H9 (cell line): ENCODE data around the gene UGT2A3. TPM values are rescaled to one million over a fixed set of nuclear protein-coding genes. Genes with fewer than 3 reads are reported as not detected.

ENCODE experiments used
- DNase-seq: peaks from one replicate; pipeline ENCODE4 v3.0.0-alpha.2; 2017
- H2AFZ ChIP-seq: one replicate; pipeline ENCODE4 v1.6.1; 2013; ENCODE audit warnings: mild to moderate bottlenecking, low read length, control low read depth, moderate library complexity
- H2AK5ac ChIP-seq: 2 replicates; pipeline ENCODE4 v1.6.1; 2013; ENCODE audit warnings: low read length, control low read depth, mixed read lengths; ENCODE audit not compliant: insufficient read length
- H2BK120ac ChIP-seq: one replicate; pipeline ENCODE4 v1.6.1; 2013; ENCODE audit warnings: low read depth, mild to moderate bottlenecking, low read length, control low read depth, inconsistent platforms; ENCODE audit not compliant: poor library complexity, severe bottlenecking
- H2BK12ac ChIP-seq: 2 replicates; pipeline ENCODE4 v1.6.1; 2013; ENCODE audit warnings: low read length, control low read depth, mixed read lengths, low read depth; ENCODE audit not compliant: insufficient read length
- H2BK15ac ChIP-seq: 2 replicates; pipeline ENCODE4 v1.6.1; 2013; ENCODE audit warnings: low read depth, low read length, control low read depth
- H2BK20ac ChIP-seq: one replicate; pipeline ENCODE4 v1.6.1; 2013; ENCODE audit warnings: low read depth, mild to moderate bottlenecking, low read length, control low read depth, inconsistent platforms; ENCODE audit not compliant: poor library complexity, severe bottlenecking
- H2BK5ac ChIP-seq: 2 replicates; pipeline ENCODE4 v1.6.1; 2013; ENCODE audit warnings: low read length, control low read depth, mixed read lengths; ENCODE audit not compliant: insufficient read length
- H3K14ac ChIP-seq: 2 replicates; pipeline ENCODE4 v1.6.1; 2013; ENCODE audit warnings: low read length, control low read depth; ENCODE audit not compliant: insufficient read depth
- H3K18ac ChIP-seq: 2 replicates; pipeline ENCODE4 v1.6.1; 2013; ENCODE audit warnings: low read depth, mild to moderate bottlenecking, mixed read lengths, low read length, control low read depth; ENCODE audit not compliant: insufficient read length
- H3K23ac ChIP-seq: 2 replicates; pipeline ENCODE4 v1.6.1; 2013; ENCODE audit warnings: low read length, control low read depth, mixed read lengths, low read depth; ENCODE audit not compliant: insufficient read length
- H3K23me2 ChIP-seq: 2 replicates; pipeline ENCODE4 v1.6.1; 2013; ENCODE audit warnings: low read depth, mild to moderate bottlenecking, mixed read lengths, low read length, control low read depth; ENCODE audit not compliant: insufficient read length, poor library complexity, severe bottlenecking
- H3K27ac ChIP-seq: 2 replicates; pipeline ENCODE4 v1.5.1; 2013; ENCODE audit warnings: low read length, control low read depth, mixed read lengths, low read depth; ENCODE audit not compliant: insufficient read length
- H3K27me3 ChIP-seq: 2 replicates; pipeline ENCODE4 v1.6.1; 2013; ENCODE audit warnings: low read length, control low read depth, inconsistent platforms; ENCODE audit not compliant: insufficient read depth
- H3K4ac ChIP-seq: 2 replicates; pipeline ENCODE4 v1.6.1; 2013; ENCODE audit warnings: low read depth, mild to moderate bottlenecking, control low read depth, inconsistent platforms, low read length, moderate library complexity
- H3K4me1 ChIP-seq: 2 replicates; pipeline ENCODE4 v1.6.1; 2013; ENCODE audit warnings: low read length, control low read depth, inconsistent platforms; ENCODE audit not compliant: insufficient read depth
- H3K4me2 ChIP-seq: 2 replicates; pipeline ENCODE4 v1.6.1; 2013; ENCODE audit warnings: low read length, control low read depth, mixed read lengths; ENCODE audit not compliant: insufficient read length, insufficient read depth
- H3K56ac ChIP-seq: 2 replicates; pipeline ENCODE4 v1.6.1; 2013; ENCODE audit warnings: low read depth, mild to moderate bottlenecking, mixed read lengths, low read length, control low read depth; ENCODE audit not compliant: insufficient read length
- H3K79me1 ChIP-seq: 2 replicates; pipeline ENCODE4 v1.6.1; 2013; ENCODE audit warnings: low read depth, mild to moderate bottlenecking, moderate library complexity, low read length, control low read depth, inconsistent platforms; ENCODE audit not compliant: insufficient read depth, poor library complexity, severe bottlenecking
- H3K79me2 ChIP-seq: 2 replicates; pipeline ENCODE4 v1.6.1; 2013; ENCODE audit warnings: low read length, control low read depth, inconsistent platforms; ENCODE audit not compliant: insufficient read depth
- H3K9ac ChIP-seq: 2 replicates; pipeline ENCODE4 v1.6.1; 2013; ENCODE audit warnings: low read length, control low read depth, mixed read lengths; ENCODE audit not compliant: insufficient read length; ENCODE audit errors: extremely low read depth
- H3K9me3 ChIP-seq: one replicate; pipeline ENCODE4 v1.6.1; 2013; ENCODE audit warnings: low read depth, low read length, inconsistent platforms; ENCODE audit not compliant: control insufficient read depth
- H3T11ph ChIP-seq: one replicate; pipeline ENCODE4 v1.6.1; 2013; ENCODE audit warnings: mild to moderate bottlenecking, low read length, control low read depth, inconsistent platforms
- H4K20me1 ChIP-seq: one replicate; pipeline ENCODE4 v1.6.1; 2013; ENCODE audit not compliant: control insufficient read depth, insufficient read length, insufficient read depth
- H4K5ac ChIP-seq: 2 replicates; pipeline ENCODE4 v1.6.1; 2013; ENCODE audit warnings: low read depth, mild to moderate bottlenecking, mixed read lengths, low read length, control low read depth; ENCODE audit not compliant: insufficient read length
- H4K8ac ChIP-seq: replicated peaks from 2 replicates; pipeline ENCODE4 v1.6.1; 2013; ENCODE audit warnings: low read length, control low read depth, mixed read lengths, low read depth; ENCODE audit not compliant: insufficient read length
- H4K91ac ChIP-seq: 2 replicates; pipeline ENCODE4 v1.6.1; 2013; ENCODE audit warnings: low read depth, mild to moderate bottlenecking, moderate library complexity, mixed read lengths, low read length, control low read depth; ENCODE audit not compliant: insufficient read length
- H3K27ac Mint-ChIP-seq, 3 experiments: 2 replicates in 2 of 3; 3 replicates in 1 of 3; pipeline ENCODE4 v1.8.0; 2020 to 2021; ENCODE audit warnings: mixed read lengths in 3 of 3, mild to moderate bottlenecking in 1 of 3, moderate library complexity in 1 of 3
- H3K27me3 Mint-ChIP-seq: 2 replicates; pipeline ENCODE4 v1.8.0; 2021; ENCODE audit warnings: low read depth, mild to moderate bottlenecking, moderate library complexity, mixed read lengths
- H3K36me3 Mint-ChIP-seq, 3 experiments: 2 replicates in 2 of 3; 3 replicates in 1 of 3; pipeline ENCODE4 v1.8.0; 2020 to 2021; ENCODE audit warnings: low read depth in 3 of 3, mixed read lengths in 3 of 3; ENCODE audit not compliant: insufficient read depth in 1 of 3
- H3K4me1 Mint-ChIP-seq, 2 experiments: 2 replicates each; pipeline ENCODE4 v1.8.0; 2020; ENCODE audit warnings: mixed read lengths in 2 of 2
- H3K4me3 Mint-ChIP-seq, 2 experiments: 2 replicates in 1 of 2; 3 replicates in 1 of 2; pipeline ENCODE4 v1.8.0; 2020 to 2021; ENCODE audit warnings: mild to moderate bottlenecking in 2 of 2, mixed read lengths in 2 of 2, moderate library complexity in 1 of 2
- H3K9me3 Mint-ChIP-seq, 2 experiments: 2 replicates in 1 of 2; 3 replicates in 1 of 2; pipeline ENCODE4 v1.8.0; 2020; ENCODE audit warnings: mild to moderate bottlenecking in 2 of 2, mixed read lengths in 2 of 2, moderate library complexity in 1 of 2
- WGBS: extraction: QIAGEN DNeasy Blood & Tissue Kit; methylation state at CpG from one replicate; pipeline ENCODE4 v1.1.7; 2013; ENCODE audit warnings: missing lambda C conversion rate, low lambda C conversion rate, mixed read lengths; ENCODE audit not compliant: insufficient read length; ENCODE audit errors: extremely low coverage; 5-methylcytosine and 5-hydroxymethylcytosine counted together
- total RNA-seq: library from RNA; stranded (reverse); gene quantifications from 2 replicates; pipeline ENCODE4 v1.2.1, GENCODE V29; 2021
- TF ChIP-seq, protein P1 (sequence below): fragments of 200-600 bp; sonication (generic); conservative IDR thresholded peaks from 3 replicates; pipeline ENCODE4 v1.8.0; 2021; ENCODE audit warnings: antibody characterized with exemption, mild to moderate bottlenecking

UGT2A3 gene
- total RNA-seq, 1 experiment from 2014 or later, result not detected

DNA sequence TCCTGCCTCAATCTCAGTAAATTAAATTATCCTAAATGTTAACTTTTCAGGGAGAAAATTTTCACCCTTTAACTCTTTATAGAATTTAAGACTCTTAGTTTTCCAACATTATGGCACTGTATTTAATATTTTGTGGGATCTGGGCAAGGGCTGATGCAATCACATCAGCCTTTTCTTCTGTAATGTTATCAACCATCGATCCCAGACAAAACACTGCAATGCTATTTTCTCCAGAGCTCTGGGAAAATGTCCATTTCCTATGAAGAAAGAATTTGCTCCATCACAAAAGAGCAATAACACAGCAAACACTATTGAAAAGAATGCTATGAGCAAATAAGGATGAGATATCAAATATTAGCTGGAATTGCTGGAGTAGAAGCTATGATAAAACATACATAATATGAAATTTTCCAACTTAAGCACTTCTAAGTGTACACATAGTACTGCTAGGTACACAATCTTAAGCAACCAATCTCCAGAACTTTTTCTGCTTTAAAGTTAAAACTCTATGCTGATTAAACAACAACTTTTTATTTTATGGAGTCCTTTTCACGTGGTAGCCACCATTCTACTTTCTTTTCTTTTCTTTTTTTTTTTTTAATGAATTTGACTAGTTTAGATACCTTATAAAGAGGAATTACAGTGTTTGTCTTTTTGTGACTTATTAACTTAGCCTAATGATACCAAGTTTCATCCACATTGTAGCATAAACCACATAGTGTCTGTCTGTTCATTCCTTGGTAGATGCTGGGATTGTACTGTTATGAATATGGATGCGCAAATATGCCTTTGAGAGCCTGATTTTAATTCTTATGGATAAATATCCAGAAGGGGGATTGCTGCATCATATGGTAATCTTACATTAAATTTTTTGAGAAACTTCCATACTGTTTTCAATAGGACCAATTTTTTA lies 43.6 kb downstream of the UGT2A3 start:
- peak overlapping the region; percentile 25 to 99 (median 80); a peak in 4 of 7 replicates for H3K27ac Mint-ChIP-seq
- H3T11ph ChIP-seq, result no peak overlapping the region
- H2BK15ac ChIP-seq, result no peak overlapping the region
- H4K91ac ChIP-seq, result no peak overlapping the region
- no peak overlapping the region for H3K4me2 ChIP-seq
- H4K20me1 ChIP-seq, result no peaks in the 10 kb centered on the region
- DNase-seq, result no peak
- H3K18ac ChIP-seq, result no peak overlapping the region
- no peak overlapping the region for H4K8ac ChIP-seq
- H3K9me3 ChIP-seq, result no peaks in the 10 kb centered on the region
- no peak overlapping the region for H3K56ac ChIP-seq
- no peak overlapping the region for H2AFZ ChIP-seq
- H3K23me2 ChIP-seq, result peaks cover 4% of the 10 kb centered on the region
- H2BK12ac ChIP-seq, result no peak overlapping the region
- peaks cover 0 to 4% (median 0%) of the 10 kb centered on the region in 3 experiments; a peak in 2 of 7 replicates for H3K36me3 Mint-ChIP-seq
- no peaks in the 10 kb centered on the region for H3K9me3 Mint-ChIP-seq
- peaks cover 55 to 57% of the 10 kb centered on the region in 2 experiments for H3K4me1 Mint-ChIP-seq
- H3K27me3 ChIP-seq, result no peaks in the 10 kb centered on the region
- H3K23ac ChIP-seq, result no peak overlapping the region
- WGBS, result no CpG with 5 or more reads among the region's 3 CpGs
- no peaks in the 10 kb centered on the region for H3K79me1 ChIP-seq
- no peak overlapping the region for H3K4me3 Mint-ChIP-seq
- H2BK20ac ChIP-seq, result no peak overlapping the region
- no peak overlapping the region for H3K9ac ChIP-seq
- no peak overlapping the region for H2BK5ac ChIP-seq
- no peak overlapping the region for H3K14ac ChIP-seq
- no peak overlapping the region for H3K27ac ChIP-seq
- no peak overlapping the region for H3K4ac ChIP-seq
- H3K4me1 ChIP-seq, result peaks cover 14% of the 10 kb centered on the region; the same call in 1 of the 2 replicates
- TF ChIP-seq, protein P1, sequence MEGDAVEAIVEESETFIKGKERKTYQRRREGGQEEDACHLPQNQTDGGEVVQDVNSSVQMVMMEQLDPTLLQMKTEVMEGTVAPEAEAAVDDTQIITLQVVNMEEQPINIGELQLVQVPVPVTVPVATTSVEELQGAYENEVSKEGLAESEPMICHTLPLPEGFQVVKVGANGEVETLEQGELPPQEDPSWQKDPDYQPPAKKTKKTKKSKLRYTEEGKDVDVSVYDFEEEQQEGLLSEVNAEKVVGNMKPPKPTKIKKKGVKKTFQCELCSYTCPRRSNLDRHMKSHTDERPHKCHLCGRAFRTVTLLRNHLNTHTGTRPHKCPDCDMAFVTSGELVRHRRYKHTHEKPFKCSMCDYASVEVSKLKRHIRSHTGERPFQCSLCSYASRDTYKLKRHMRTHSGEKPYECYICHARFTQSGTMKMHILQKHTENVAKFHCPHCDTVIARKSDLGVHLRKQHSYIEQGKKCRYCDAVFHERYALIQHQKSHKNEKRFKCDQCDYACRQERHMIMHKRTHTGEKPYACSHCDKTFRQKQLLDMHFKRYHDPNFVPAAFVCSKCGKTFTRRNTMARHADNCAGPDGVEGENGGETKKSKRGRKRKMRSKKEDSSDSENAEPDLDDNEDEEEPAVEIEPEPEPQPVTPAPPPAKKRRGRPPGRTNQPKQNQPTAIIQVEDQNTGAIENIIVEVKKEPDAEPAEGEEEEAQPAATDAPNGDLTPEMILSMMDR, result no peak
- H2AK5ac ChIP-seq, result no peak overlapping the region
- H3K27me3 Mint-ChIP-seq, result no peaks in the 10 kb centered on the region
- no peak overlapping the region for H4K5ac ChIP-seq
- no peaks in the 10 kb centered on the region for H3K79me2 ChIP-seq
- no peak overlapping the region for H2BK120ac ChIP-seq
